GM21619 (cell line): ENCODE results near the gene RIPOR2.

Source experiments
- ATAC-seq: cut with Tn5 transposase; IDR thresholded peaks from one replicate; pipeline ENCODE4 v1.9.1; 2021; ENCODE audit not compliant: unreplicated experiment

The RIPOR2 gene

DNA sequence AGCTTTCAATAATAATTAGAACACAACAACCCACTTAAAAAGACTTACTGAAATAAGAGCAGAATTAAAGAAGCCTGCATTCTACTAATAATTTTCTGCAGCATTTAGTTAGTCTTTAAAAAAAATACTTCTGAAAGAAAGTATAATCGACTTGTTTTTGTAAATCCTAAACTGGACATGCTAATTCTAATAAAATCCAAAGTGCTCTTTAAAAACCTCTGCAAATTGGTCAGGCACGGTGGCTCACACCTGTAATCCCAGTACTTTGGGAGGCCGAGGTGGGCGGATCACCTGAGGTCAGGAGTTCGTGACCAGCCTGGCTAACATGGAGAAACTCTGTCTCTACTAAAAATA is 79.5 kb downstream of the RIPOR2 start:
- ATAC-seq, result no peak

GRCh38 chr6:24855395-24856245 is 80.1 kb downstream of the RIPOR2 start:
- ATAC-seq, result no peak

GRCh38 chr6:24854077-24854666 is 81.6 kb downstream of the RIPOR2 start:
- ATAC-seq, result no peak

GRCh38 chr6:24851086-24851485 is 84.7 kb downstream of the RIPOR2 start:
- no peak for ATAC-seq

DNA sequence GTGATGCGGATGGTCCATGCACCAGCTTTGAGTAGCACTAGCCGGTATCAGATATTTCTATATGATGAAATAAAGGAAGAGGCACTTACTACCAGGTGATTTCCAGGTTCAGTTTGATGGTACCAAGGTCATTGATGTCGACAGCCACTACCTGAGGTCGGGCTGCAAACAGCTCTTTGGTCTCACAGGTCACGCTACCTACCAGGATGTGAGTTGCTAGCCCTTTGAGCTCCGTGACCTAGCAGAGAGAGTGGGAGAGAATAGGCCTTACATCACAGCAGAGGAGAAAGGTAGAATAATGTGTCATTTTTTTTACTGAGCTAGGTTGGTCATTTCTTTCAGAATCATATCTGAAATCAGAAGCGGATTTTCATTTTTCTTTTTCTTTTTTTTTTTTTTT is 86.0 kb downstream of the RIPOR2 start:
- ATAC-seq, result no peak

- ATAC-seq, result no peak
These were observed 87.3 kb downstream of the RIPOR2 start for GRCh38 chr6:24848461-24848860.

GRCh38 chr6:24847402-24847801 is 88.4 kb downstream of the RIPOR2 start:
- no peak for ATAC-seq

GRCh38 chr6:24845578-24845977 is 90.2 kb downstream of the RIPOR2 start:
- no peak for ATAC-seq

GRCh38 chr6:24844903-24845302 is 90.9 kb downstream of the RIPOR2 start:
- ATAC-seq, result no peak

DNA sequence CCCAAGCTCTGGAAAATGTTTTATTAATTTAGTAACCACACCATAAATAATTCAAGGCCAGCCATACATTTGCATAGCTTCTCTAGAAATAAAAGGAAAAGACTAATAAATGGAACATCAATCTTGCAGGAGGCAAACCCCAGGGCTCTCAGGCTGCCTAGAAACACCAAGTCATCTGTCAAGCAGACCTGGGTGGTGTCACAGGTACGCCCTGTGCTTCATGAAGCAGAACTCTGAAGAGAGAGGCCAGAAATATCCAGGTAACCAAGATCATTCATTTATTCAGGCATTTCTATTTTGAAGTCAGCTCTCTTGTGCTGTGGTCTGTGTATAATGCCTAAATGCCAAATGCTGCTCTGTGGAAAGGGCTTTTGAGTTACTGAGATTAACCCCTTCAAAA is 91.7 kb downstream of the RIPOR2 start:
- ATAC-seq, result no peak

DNA sequence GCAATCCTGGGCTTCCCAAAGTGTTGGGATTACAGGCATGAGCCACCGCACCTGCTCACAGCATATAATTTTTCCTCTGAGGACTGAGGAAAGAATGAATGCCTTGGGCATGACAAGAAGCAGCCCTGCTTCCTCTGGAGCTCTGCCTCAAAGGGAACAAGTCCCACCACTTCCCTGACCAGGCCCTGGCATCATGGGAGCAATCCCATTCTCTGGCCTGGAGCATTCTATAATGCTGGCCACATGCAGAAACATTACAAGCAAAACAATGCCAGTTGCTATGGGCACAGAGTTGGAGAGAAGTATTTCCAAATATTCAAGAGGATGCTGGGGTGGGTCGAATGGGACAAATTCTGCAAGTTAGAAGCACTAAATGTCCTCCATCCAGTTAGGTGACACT is 95.6 kb downstream of the RIPOR2 start:
- ATAC-seq, result no peak

GRCh38 chr6:24838994-24839393 is 96.8 kb downstream of the RIPOR2 start:
- no peak for ATAC-seq

GRCh38 chr6:24838081-24838480 is 97.7 kb downstream of the RIPOR2 start:
- no peak for ATAC-seq

DNA sequence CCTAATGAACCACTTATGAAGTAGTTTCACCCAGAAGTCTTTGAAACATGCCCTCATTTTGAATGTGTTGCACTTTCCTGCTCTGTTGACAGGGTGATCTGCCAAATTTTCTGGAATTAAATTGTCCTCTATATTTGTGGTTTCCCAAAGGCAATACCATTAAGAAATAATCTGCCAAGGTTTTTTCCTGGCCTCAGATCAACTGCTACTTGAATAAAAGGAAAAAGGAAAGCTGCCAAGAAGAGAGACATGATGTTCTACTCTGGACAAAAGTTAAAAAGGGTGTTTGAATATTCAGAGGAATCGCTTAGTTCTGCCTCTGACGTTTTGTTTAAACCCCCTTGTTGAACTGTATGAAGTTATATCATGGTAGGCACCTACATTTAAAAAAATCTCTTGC is 99.7 kb downstream of the RIPOR2 start:
- no peak for ATAC-seq

DNA sequence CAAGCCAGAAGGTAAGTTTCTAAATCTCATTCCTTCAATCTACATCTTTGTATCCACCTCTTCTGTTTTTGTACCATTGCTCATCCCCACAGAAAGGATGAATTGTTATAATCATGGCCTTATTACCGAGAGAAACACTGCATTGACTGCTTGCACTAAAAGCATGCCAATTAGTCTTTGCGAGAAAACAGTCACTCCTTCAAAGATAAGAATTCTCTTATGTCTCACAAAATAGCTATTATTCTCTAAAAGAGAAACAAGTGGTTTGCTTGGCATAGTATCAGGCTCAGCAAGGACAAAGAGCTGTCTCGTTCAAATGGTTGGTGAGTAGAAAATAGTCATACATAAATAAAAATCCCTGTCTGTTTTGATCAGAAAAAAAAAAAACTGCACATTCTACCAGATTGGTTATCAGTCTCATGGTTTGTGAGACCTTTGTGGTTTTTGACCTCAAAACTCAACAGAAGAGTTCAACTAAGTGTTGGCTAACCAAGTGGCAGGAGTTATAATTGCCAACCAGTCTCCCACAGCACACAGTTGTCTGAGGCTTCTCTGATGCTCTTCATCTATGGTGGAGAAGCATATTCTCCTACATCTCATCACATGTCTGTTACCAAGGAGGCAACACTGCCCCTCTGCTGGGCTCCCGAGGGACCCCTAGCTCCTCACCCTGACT is 101.9 kb downstream of the RIPOR2 start:
- ATAC-seq, result no peak

DNA sequence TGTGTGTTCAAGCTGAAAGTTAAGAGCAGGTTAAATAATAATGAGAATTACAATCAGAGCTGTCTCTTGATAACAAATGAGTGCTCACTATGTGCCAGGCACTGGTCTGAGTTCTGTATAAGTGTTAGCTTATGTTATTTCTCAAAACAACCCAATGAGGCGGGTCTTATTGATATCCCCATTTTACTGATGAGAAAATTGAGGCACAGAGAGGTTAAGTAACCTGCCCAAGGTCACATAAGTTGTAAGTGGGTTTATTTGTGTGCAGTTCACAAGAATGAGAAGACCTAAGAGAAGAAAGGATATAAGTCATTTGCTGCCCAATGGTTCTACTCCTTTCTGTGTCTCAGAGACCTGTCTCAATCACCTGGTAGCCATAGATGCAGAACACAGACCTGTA is 103.0 kb downstream of the RIPOR2 start:
- no peak for ATAC-seq

DNA sequence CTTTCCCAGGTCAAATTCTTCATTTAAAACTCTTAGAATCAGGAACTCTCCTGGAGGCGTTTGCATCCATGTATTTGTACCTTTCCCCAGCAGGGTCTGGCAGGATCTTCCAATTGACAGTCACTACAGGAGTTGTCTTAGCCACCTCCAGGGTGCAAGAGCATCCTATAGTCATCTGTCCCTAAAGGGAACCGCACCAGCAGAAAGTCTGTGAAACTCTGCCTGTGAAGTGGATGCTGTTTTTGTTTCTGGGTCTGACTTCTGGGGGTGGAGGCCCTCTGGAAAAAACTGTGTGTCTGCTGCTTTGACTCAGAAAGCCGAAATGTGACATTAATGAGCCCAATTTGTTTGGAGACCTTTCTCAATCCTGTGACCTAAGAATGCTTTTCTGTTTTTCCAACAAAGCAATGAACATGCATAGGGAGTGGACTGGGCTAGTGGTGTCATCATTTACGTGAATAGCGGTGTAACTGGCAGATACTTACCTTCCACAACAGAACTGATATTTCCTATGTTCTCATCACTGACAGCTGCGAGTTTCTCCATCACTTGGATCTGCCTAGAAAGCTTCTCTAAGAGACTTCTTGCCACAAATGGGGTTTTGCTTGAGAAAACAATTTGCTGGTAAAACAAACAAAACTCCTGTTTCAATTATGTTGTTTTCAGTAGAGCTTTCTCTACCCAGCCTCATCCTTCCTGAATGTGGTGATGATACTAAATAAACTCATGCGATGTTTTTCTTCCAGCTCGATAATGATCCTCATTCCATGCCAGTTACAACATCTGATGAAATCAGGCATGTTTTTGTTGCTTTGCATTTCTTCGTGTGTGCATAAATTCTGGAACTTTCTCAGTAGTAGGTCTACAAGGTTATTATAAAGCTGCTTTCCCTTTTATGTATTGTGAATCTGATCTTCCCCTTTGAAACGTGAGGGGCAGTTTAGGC is 103.7 kb downstream of the RIPOR2 start:
- no peak for ATAC-seq

- no peak for ATAC-seq
These were observed 106.1 kb downstream of the RIPOR2 start for GRCh38 chr6:24829657-24830056.

- ATAC-seq, result no peak
These were observed 107.8 kb downstream of the RIPOR2 start for GRCh38 chr6:24827970-24828369.

- no peak for ATAC-seq
These were observed 108.6 kb downstream of the RIPOR2 start for GRCh38 chr6:24827162-24827561.

- ATAC-seq, result no peak
These were observed 110.6 kb downstream of the RIPOR2 start for GRCh38 chr6:24825130-24825630.
